Stimulated activated CD8-positive, alpha-beta memory T cell treated with anti-CD3 and anti-CD28 coated beads, Interleukin-7, amount 100 ng/mL, for 1 hour (primary cell): ENCODE results near the gene CPT1A.

Experiments used
- DNase-seq, 2 donors: peaks; one replicate each; pipeline ENCODE4 v3.0.0-alpha.2; 2020; ENCODE audit warnings: low read depth in 2 of 2

CPT1A gene

DNA sequence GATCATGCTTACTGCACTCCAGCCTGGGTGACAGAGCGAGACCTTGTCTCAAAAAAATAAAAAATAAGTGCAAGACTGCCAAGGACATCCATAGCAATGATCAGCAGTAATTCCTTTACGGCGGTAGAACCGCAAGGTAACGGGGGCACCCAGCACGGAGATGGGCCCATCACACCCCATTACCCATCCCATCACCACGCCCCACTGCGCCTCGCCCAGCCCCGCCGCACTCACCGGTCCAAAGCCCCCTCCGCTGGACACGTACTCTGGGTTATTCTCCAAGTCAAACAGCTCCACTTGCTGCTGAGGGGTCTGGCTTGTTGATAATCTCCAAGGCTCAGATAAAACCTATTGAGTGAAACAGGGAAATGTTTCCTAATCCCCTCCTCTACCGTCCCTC is 81.7 kb downstream of the CPT1A start:
- DNase-seq = no peak

DNA sequence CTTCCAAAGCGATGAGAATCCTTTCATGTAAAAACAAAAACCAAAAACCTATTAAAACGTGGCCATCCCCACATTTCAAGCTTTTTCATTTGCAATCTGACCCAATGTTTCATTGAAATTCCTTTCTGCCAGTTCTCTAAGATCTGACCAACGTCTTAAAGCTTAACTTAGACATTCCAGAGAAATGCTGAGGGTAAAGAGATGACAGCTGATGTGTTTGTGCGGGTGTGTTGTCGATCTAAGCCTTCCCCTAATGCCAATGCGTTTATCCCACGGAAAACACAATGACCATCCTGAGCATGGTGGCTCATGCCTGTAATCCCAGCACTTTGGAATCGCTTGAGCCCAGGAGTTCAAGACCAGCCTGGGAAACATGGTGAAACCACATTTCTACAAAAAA is 84.0 kb downstream of the CPT1A start:
- DNase-seq = no peak

- DNase-seq = no peak
Observed at GRCh38 chr11:68756171-68756766, 85.4 kb downstream of the CPT1A start.

DNA sequence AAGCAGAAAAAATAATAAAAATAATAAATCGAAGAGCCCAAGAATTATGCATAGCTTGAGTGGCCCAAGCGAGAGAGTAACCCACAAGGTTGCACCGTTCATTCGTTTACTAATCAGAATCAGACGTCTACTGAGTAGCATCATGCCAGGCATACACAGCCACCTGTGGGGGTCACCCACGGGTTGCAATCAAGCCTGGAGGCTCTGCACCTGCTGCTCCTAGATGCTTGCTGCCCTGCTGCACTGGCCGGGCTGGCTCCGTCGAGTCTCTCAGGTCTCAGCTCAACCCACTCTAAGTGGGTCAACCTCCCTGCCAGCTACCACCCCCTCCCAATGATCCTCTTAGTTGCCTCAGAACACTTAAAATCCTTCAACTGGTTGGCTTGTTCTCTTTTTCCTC is 88.4 kb downstream of the CPT1A start:
- DNase-seq = no peak

DNA sequence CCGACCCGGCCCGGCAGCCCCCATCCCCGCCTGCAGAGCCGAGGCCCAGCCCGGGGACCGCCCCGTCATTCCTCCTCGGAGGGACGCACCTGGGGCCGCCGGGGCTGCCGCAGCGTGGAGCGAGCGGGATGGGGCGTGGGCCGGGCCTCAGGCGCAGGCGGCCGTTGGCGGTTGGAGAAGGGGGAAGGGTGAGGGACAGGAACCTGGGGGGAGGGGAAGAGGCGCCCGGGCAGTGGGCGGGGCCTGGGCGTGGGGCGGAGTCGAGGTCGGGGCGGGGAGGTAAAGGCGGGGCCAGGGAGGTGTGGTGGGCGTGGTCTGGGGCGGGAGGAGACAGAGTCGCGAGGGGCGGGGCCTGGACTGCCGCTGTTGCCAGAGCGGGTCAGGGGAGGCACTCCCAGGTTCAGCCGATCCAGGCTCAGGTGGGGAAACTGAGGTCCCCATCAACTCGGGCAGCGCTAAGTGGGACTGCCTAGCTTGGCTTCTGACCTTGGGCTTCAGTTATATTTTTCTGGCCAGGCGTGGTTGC is 90.3 kb downstream of the CPT1A start, which contains the start of gene TESMIN:
TSS of gene TESMIN (minus strand) at position 190 of the 526 bp plus-strand sequence. CDS start 860 bp downstream, outside the sequence.
- DNase-seq = peak; percentile 83 to 88

GRCh38 chr11:68751004-68751325 is 90.8 kb downstream of the CPT1A start:
- no peak for DNase-seq

DNA sequence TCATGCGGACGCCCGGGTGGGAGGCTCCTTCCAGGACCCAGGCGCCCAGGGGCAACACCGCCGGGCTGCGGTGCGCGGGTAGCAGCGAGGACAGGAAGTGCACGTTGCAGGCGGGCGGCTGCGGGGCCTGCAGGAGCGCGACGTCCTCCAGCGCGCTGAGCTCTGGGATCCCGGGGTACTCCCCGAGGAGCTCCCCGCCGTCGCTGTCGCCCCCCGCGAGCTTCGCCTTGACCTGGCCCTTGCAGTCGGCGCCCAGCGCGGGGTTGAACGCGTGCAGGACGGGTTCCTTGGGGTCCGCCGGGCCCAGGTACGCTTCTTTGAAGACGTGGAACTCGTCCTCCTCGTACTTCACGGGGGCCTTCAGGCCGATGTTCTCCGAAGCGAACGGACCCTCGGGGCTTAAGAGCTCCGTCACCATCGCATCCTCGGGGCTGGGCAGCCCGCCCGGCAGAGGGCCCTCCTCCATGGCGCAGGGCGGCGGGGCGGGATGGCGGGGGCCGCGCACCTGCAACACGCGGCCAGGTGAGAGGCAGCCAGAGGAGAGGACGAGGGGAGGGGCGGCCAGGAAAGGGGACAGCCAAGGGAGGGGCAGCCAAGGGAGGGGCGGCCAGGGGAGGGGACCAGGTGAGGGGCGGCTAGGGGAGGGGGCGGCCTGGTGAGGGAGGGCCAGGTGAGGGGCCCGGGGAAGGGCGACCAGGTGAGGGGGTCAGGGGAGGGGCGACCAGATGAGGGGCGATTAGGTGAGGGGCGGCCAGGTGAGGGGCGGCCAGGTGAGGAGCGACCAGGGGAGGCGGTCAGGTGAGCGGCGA is 91.3 kb downstream of the CPT1A start:
- no peak for DNase-seq

DNA sequence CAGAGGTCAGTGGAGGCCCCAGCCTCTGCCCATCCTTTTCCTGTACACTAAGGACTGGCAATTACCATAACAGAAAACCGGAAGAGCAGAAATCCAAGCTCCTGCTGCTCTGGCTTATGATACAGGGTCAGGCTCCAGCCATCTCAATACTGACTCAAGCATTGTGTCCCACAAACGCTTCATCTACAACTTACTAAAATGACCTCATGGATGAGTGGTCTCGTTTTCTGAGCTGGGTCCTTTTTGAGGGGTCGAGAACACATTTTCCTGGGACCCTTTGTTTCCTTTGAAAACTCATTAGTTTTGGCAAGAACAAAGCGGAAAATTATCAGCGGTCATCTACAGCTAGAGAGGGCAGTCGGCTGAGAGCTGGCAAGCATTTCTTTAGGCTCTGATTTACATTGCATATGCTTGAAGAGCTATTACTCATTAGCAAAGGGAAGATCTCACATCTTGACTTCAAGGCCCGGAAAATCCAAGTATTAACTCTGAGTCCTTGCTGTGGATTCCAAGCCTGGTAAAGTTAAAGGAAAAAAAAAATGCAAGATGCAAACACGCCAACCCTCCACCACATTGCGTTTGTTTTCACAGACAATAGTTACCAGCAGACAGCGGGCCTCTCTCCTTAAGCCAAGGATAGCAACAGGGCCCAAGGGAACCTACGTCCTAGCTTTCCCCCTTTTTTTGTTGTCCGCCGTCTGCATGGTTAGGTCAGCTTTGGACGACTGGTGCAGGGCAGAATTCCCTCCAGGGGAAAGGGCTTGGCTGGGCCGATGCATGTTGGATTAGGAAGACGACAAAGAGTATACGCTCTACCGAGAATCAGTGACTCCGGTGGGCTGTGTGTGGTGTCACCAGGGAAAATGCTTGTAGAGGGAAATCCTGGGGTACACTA is 92.2 kb downstream of the CPT1A start:
- DNase-seq = no peak

DNA sequence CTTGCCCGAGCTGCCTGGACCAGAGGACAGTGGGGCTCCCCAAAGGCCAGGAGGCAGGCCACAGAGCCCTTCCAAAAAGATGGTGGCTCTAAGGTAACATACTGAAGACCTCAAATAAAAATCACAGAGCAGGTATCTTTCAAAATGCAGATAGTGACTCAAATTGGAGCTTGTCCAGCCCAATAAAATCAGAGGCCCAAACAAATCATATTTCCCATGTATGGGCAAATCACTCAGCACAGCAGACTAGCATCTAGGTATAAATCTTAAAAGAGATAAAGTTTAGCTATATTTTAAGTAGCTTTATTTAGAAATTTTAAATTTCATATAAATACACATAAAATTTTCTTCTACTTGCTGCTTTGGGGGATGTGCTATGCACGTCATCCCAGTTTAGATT is 93.7 kb downstream of the CPT1A start:
- no peak for DNase-seq

DNA sequence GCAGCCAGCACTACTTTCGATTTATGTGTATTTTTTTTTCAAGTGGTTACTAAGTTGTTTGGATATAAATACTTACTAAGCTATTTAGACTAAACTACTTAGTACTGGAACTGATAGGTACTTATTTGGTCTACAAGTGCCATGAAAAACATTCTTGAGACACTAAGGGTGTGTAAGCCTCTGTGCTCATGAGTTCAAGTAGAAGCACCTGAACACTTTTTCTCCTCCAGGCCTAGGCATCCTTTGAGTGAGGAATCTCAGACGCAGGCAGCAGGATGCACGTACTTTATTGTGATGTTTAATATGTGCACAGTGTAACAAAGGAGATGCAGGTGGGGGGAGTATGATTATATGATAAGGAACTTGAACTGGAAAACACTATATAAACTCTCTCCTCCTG is 98.2 kb downstream of the CPT1A start:
- DNase-seq = no peak

GRCh38 chr11:68741463-68741862 is 100.3 kb downstream of the CPT1A start:
- DNase-seq = no peak

DNA sequence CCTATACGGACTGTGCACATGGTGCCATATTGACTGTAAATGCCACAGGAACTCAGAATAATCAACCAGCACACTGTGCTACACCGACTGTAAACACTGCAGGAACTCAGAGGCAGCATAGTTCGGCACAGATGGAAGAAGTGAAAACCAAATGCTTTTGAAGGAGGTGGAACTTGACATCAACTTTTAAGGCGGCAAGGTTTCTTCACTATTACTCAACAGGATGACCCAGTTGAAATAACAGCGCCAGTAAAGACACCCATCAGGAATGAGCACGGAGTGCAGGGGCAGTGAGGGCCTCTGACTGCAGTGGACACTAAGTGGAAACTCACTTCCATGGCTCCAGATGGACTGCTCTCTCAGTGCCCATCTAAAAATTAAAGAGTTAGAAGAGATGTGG is 106.1 kb downstream of the CPT1A start:
- no peak for DNase-seq

GRCh38 chr11:68735125-68735524 is 106.6 kb downstream of the CPT1A start:
- DNase-seq = no peak

- DNase-seq = no peak
Observed at GRCh38 chr11:68734111-68734510, 107.6 kb downstream of the CPT1A start.

- no peak for DNase-seq
Observed at GRCh38 chr11:68727783-68728182, 113.9 kb downstream of the CPT1A start.

DNA sequence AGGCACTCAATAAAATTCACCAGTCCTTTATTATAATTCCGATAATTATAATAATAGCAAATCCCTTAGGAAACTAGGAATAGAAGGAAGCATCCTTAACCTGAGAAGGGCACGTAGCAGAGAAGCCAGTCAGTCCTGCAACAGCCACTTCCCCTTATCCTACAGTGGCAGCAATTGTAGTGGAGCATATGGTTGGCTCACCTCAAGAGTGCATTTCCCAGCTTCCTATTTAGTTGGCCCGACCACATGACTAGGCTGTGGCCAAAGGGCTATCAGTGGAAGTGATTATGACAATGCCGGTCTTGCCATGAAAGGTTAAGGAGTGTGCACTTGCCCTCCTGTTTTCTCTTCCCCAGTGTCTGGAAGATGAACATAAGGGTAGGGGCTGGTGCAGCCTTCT is 117.4 kb downstream of the CPT1A start:
- DNase-seq = no peak

- no peak for DNase-seq
Observed at GRCh38 chr11:68722143-68722542, 119.6 kb downstream of the CPT1A start.

DNA sequence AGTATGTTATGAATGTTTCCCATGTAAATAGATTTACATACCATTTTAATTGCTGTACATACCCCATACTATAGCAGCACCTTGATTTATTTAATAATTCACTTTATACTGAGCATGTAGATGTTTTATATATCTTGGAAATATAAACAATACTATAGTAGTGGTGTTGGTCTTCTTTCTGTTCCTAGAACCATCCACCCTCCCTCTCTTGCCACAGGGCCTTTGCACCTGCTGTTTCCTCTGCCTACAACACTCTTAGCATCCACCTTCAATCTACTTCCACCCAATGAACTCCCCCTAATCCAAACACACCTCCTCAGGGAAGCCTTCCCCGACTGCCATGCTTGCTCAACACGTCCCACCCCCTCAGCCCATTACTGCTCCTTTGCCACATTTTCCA is 120.6 kb downstream of the CPT1A start:
- DNase-seq = no peak

DNA sequence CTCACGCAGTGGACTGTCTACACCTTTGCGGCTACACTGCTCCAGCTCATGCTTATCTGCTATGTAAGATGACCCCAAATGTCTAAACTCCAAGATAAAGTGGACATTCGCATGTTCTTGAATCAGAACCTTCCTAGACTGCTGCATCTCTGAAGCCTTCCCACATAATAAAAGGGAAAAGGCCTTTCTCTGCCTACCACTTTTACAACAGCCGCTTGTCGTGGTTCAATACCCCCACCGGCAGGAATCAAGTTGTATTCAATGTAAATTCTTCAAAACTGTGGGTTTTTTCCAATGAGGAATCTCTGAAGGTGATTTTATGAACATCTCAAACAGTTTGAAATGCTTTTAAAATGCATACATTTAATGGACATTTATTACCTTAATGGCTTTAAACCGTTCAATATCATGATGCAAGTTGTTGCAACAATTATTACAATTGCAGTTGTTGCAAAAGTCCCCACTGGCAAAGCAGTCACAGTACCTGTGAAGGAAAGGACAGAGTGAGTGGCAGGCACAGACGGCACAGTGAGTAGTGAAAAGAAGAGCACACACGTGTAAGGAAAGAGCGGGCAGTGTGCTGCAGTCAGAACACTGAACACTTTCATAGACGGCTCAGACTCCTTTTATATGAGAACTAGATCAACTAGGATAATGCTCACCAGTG is 126.1 kb downstream of the CPT1A start:
- DNase-seq = no peak

DNA sequence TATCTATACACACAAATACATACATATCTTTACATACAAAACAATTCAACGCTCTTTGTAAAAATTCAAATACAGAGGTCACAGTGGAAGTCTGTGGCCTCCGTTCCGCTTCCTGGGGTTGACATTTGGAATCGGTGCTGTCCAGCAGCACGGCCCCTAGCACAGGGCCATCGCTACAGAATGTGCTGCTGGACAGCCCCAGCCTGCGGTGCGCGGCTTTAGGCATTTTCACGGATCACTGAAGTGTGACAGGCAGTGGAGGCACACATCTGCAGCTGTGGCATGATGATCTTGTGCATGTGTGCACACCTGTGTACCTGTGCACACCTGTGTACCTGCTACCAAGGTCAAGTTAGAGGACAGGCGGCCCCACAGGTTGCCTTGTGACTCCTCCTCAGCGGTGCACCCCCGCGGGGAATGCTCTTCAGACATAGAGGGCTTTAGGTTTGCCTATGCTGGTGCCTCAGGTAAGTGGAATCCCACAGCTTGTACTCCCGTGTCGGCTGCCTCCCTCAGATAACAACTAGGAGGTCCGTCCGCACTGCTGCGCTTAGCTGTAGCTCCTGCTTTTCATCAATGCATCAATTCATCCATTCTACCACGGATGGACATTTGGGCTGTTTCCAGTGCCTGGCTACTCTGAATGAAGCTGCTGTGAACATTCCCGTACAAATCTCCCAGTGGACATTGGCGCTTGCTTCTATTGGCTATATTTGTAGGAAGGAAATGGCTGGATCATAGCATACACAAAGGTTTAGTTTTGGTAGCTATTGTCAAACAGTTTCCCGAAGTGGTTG is 127.5 kb downstream of the CPT1A start:
- no peak for DNase-seq

- no peak for DNase-seq
Observed at GRCh38 chr11:68711114-68711513, 130.6 kb downstream of the CPT1A start.
